Activated gamma-delta T cell treated with Interleukin-2 at 50 U/mL for 16 hours (primary cell): ENCODE measurements around the gene NRP1.

ENCODE experiments used
- DNase-seq: peaks from one replicate; pipeline ENCODE4 v3.0.0-alpha.2; 2020

The NRP1 gene

DNA sequence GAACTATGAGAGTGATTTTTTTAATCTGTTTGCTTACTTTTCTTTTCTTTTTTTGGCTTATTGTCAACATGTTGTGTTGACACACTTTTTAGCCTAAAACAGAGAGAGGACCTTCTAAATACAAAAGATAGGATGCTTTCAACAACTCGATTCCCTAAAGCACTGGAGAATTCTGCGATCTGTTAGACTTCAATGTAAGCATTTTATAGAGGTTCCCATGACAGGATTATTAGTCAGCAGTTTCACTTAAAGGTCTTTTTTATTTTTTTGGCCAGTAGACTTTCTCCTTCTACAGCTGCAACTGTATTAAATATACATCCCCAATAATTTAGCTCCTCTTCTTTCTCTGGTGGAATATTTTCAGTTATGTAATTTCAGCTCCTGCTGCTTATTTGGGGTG lies 12.7 kb upstream of the NRP1 start:
- no peak for DNase-seq

DNA sequence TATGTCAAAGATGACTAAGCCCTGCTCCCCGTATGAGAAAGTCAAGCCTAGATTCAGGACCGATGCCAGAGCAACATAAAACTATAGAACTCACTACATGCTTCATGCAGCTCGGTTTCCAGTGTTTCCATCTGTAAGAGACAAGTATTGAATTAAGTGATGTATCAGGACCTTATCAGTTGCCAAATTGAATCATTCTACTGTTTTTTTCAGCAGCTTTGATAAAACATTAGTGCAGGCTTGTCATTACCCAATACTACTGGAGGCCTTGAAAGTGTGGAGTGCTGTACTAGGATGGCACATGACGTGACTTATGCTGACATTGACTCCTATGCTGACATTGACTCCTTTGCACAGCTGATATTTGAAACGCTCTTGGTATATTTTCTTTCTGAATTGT lies 10.8 kb upstream of the NRP1 start:
- no peak for DNase-seq

DNA sequence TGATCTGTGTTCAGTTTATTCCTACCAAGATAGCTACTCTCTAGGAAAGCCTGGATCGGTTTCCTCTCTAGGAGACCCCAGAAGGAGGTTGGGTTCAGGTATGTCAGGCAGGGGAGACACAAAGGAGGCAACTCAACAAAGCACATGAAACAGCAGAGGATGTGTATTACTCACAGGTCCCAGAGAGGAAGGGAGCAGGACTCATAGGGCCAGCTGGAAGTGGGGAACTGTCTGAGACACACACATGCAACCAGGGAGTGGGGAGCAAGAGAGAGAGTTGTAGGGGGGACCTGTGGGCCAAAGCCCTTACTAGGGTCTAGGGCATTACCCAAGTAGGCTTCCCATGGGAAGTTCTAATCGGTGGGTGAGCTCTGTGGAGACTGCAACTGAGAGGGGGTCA lies 10.2 kb upstream of the NRP1 start:
- DNase-seq, result no peak

DNA sequence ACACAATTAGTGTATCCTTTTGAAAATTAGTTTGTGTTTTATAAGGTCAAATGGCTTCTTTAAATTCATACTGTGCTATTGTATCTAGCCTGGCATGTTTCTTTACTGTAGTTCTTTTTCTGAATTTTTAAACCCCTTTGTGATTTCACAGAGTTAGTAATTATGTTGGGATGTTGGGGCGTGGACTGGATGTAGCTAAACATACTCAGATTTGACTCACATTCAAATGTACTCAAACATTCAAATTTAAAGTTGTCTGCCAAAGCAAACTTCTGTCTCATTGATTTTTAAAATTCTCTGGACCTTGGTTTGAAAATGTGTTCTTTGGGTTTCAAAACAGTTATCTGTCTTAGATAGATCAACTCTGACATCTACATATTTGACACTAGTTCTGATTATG lies 7.2 kb upstream of the NRP1 start:
- no peak for DNase-seq

DNA sequence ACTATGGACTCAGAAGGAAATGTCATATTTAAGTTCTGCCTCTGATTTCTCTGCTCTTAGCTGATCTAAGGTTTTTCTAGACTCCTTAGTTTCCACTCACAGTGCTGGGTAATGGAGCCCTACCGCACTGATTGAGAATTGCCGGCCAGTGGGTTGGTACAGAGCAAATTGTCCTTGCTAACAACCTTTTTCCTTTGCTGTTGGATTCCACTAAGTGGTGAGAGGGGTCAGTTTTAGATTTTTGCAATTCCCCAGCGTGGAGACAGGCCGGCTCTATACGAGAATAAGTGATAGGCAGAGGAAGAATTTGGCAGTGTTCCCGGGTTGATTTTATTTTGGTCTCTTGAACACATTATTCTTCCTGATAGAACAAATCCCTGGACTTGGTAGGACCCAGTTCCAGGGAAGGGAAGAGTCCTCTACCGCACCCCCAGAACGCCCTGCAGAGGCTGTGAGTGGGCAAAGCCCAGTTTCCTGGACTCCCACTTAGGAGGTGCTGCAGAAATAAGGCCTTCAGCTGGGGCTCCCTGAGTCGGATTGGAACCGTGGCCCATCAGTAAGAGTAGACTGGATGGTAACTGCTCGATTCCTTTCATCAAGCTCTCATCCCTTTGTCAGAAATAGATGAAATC lies 3.0 kb upstream of the NRP1 start:
- DNase-seq, result no peak

DNA sequence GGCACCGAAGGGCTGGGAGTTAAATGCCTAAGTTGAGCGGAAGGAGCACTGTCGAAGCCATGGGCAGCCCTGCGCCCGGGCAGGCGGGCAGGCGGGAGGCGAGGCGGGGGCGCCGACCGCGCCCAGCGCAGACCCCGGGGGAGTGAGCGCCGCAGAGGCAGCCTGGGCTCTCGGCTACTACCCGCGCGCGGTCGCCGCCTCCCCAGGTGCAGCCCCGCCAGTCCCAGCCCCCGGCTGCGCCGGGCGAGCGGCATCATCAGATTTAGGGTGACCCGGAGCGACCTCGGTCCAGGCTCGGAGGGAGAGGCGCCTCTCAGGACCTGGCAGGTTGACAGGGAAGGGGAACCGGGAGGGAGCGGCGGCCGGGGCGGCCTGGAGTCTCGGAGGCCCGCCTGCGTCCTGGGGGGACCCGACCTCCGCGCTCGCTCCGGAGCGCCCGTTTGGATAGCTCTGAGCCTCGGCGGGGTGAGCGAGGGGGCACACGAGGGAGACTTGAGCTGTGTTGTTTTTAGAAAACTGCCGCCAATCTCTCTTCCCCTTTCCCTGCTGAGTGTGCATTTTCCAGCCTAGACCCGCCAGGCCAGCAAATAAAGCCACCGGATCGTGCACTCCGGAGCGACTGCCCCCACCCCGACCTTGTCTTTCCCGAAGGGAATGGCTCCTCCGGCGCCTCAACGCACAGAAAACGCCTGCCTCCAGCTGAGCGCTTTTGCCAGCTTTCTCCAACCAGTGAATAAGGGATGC lies 2.3 kb upstream of the NRP1 start:
- no peak for DNase-seq

DNA sequence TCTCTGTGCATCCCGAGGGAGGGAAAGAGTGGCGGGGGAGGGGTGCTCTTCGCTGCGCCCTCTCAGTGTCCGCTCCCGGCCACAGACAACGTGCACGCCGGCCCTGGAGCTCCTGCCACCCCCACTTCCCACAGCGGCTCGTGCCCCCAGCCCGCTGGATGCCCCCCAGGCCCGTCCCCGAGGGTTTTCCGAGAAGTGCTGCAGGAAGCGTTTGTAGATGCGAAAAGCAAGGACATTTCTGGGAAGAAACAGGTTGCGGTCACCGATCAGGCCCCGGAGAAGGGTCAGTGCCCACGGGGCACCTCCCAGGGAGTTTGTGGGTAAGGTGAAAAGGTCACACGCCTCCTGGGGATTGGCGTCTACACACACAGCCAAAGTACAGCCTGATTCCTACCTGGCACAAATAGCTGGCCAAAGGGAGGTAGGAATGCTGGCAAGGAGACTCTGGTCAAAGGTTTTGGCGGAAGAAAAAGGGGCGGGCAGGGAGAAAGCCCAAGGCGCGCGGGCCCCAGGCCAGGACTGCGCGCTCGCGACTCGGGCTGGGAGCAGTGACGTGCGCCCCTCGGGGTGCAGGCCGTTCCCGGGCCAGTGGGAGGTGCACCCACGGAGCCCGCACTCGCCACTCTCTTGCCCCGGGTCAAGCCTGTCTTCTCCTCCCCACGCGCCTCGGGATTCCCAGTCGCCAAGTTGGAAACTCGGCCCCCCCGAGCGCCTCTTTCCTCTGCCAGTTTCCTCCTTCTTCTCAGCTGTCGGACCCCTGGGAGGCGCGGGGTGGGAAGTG lies 1.5 kb upstream of the NRP1 start:
- DNase-seq, result no peak

DNA sequence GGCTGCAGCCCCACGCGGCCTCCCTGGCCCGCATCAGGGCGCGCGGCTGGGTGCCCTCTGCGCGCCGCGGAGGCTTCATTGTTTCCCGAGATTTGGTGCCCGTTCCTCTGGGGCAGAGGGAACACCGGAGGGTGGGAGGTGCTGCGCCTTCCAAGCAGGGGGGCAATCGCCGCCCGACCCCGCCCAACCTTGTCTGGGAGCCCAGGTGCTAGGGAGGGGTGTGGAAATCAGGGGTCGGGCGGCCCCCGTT lies 1.0 kb upstream of the NRP1 start:
- DNase-seq, result no peak

DNA sequence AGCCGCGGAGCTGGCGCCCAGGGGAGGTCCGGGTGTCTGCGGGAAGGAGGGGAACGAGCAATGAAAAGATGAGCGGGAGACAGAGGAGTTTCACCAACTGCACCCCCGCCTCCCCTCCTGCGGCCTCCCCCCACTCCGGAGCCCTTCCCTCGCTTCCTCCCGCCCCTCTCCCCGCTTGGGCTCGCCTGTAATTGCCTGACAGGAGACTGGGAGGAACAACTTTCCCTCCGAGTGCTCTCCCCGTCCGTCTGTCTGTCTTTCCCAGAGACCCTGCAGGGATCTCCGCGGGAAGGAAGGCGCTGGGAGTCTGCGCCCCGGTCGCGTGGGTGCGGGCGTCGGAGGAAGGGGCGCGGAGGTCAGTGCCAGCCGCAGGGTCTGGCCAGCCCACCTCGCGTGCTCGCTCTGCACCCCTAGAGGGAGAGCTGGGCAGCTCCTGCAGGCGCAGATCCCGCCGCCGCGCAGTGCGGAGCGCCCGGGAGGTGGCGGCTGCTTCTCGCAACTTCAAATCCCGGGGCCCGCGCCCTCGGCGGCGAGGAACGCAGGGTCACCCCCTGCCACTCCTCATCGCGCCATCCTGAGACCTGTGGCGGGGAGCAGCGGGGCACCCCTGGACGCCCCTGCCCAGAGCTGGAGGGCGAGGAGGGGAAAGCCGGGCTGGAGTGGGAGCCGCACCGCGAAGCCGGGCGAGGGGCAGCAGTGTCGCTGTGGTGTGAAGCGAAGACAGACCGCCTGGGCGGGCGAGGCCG lies 511 bp upstream of the NRP1 start:
- DNase-seq, result no peak

DNA sequence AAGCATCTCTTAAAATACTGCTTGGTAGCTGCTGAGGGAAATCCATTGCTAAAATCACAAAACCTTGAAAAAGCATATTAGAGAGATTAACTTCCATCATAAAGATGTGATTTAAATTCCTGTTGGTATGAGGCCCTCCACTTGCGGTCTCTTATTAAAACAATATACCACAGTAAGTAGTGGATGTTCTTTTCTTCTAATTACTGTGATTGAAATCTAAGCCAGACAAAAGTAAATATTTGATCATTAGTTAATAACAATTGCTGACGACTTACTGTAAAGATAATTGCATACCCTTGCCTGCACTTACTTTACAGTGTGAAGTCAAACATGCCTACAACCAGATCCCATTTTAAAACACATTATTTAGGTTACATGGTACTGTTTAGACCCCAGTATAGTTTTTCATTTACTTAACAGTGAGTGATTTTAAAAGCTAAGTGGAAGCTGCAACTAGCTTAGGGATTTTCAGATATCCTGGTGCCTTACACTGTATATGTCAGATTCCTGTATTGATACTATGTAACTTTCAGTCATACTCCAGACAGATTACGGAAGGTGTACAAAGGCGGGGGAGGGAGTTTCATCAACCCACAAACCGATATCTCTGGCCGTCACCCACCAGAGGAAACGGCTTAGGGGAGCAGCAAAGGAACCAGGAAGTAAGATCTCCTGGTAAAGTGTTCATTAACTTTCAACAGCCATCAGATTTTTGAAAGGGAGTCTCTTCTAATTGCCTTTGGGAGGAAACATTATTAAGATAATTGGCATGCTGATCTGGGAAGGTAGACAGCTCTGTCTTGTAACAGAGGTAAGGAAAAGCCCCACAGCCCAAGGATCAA lies 986 bp downstream of the NRP1 start:
- peak; percentile 8 for DNase-seq

DNA sequence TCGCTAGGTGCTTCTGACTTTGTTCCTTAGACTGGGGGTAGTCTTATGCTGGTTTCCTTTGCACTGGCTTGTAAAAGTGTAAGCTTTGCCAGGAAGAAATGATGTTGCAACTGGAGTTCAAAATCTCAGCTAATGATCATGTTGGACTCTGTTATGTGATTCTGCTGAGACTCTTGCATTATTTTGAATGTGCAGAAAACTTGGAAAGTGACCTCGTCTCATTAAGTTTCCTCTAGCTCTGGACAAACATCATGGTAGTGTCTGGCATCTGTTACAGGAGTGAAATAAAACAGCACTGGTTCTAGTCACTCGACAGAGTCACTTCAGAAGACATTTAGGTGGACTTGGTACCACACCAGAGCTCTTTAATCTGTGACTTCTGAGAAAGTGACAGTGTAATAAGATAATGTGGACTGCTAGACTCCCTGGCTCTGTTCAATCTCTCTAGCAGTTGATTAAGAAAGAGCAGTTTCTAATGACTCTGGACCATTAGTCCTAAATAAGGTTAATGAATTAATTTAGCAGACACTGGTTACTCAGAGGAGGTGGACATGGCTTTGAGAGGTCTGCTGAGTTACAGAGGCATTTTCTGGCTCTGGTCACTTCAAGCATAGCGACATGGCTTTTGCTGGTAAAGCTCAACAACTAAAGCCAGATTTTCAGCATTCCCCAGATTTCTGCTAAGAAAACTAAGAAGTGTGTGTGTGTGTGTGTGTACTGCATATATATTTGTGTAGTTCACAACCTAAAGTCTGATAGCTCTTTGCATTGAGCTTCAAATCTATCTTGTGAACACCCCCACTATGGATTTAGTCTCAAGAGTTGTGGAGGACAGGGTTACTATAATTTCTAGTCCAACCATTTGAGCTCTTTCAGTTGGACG lies 2.0 kb downstream of the NRP1 start:
- no peak for DNase-seq

DNA sequence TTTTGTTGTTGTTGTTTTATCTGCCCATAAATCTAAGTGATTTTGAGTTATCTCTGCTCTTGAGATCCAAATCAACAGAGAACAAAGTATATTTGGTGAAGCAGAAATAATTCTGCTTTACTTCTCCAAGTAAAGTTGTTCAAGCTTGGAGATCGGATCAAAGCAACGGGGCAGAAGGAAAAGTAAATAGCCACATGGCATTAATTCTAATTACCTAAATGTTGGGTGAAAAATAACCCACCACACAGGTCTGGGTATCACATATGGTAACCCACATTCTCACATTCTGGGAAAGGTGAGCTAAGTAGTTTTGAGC lies 3.1 kb downstream of the NRP1 start:
- DNase-seq, result no peak

DNA sequence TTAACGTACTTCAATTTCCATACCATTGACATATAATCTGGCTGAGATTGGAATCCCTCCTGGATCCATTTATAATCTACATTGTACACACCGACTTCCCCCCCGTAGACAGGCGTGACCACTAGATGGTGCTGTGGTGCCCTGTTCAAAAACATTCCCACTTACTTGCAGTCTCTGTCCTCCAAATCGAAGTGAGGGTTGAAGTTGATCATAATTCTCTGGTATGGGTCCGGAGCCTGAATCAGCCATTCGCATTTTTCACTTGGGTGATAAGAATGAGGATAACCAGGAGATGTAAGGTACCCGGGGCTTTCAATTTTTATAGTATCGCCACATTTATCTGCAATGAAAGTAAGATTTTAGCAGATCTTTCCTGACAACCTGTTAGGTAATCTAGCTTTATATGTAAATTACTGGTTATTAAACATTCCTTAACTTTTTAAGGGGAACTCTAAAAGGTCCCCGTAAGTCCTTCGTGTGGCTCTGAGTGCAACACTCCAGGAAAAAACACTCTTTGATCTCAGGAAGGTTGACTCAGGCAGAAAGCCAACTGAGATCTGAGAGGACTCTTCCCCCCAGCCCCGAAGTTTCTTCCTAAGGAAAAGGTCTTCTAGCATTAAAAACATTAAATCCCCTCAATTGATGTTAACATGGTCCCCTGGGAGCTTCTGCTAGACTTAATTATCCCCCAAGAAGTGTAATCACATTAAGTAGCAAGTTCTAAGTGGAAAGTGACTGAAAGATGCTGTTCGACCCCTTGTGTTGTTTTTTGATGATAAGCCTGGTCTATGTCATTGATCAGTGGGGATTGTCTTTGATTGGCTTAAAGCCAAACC lies 3.7 kb downstream of the NRP1 start:
- DNase-seq, result peak; percentile 73

DNA sequence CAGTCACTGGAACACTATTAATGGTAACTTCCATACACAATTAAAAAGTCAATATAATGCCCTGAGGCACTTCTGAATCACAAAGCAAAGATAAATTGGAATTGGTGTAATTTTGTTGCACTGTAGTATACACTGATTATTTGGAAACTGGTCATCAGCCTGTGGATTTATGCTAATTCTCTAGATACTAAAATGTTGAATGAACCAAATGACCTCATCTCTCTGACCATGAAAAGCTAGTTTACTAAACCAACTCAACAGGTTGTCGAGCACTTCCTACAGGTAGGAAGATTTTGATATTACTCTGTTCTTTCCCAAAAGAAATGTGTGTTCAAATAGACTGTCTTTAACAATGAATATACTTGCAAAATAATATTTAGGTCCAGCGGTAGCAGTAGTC lies 5.3 kb downstream of the NRP1 start:
- no peak for DNase-seq

DNA sequence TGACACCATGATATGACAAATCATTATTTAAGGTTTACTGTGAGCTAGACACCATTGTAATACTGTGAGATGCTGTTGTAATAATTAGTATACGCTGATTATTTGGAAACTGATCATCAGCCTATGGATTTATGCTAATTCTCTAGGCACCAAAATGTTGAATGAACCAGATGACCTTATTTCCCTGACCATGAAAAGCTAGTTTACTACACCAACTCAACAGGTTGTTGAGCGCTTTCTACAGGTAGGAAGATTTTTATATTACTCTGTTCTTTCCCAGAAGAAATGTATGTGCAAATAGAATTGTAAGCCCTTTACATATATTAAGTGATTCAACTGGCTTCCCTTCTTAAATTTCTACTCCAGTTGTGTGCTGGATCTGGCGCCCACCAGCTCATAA lies 6.2 kb downstream of the NRP1 start:
- DNase-seq, result no peak

DNA sequence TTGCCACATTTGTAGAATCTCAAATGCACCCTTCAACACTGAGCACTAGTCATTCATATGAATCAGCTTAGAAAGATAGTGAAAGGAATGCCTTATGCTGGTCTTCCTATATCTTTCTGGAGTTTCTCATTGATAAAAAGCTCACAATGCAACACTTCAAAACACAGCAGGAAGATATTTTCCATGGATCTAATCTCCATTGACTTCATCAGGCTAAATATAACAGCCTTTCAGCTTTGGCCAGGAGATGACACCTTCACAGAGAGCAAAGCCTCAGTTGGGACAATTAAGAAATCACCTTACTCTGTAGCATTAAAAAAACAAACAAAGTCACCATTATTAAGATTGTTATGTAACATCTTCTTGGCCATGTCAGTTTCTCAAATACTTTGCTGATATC lies 6.7 kb downstream of the NRP1 start:
- no peak for DNase-seq

DNA sequence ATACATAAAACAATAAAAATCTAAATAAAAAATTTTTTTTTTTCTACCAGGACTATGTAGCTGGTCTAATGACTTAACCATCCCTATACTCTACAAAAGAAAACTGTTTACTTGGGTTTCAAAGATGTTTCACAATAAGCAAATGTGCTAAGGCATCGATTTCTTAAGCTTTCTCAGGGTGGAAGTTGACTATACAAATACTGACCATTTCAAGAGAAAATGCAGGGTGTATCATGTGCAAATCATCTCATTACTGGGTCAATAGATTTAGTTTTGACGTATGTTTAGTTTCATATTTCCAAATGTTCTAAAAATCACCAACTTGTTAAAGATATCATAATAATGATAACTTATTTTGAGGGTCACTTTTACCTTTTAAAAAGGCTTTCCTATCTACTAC lies 7.5 kb downstream of the NRP1 start:
- no peak for DNase-seq

DNA sequence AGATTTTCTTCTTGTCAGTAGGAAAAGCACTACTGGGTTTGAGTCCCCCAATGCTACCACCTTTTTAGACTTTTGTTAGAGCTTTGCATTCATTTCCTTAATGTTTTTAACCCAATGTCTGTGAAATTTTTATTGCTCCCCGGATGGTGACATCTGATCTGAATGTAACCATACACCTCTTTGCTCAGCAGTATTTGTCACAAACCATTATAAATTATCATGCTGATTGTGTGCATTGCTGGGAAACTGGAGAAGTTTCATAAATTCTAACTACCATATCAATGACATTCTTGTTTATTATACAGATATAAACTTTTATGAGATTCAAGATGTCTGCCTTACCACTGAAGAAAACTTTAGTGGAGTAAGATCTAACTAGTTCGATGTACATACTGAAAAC lies 8.5 kb downstream of the NRP1 start:
- no peak for DNase-seq

DNA sequence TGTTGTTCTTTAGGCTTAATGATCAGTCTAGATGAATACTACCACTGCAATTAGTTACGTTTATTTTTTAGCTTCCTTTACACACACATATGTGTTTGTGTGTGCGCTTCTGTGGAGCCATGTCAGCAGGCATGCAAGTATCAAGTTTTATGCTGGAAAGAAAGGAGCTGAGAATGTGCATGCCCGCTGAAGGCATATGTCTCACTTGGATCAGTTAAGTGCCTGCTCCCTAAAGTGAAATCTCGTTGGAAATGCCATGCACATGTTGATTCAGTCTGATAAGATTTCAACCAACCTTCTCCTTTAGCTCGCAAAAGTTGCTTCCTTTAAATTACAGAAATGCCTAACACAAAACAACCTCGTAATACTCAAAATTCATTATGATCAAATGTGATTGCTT lies 10.7 kb downstream of the NRP1 start:
- no peak for DNase-seq

DNA sequence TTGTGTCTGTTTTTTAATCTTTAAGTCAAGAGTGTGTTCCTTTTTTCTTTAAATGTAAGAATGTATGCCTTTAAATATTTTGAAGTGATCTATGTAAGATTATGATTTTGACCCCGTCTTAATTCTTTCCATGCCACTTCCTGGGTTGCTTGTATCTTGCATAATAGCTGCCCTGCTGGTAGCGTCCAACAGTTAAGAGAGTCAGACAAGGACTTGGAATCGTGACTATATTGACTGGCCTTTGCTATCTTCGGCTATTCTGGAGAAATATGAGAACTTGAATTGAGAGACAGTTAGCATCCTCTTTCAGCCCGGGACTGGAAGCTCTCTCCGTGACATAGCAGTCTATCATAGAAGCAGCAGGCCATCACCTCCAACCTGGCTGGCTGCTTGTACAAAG lies 13.0 kb downstream of the NRP1 start:
- DNase-seq, result no peak

DNA sequence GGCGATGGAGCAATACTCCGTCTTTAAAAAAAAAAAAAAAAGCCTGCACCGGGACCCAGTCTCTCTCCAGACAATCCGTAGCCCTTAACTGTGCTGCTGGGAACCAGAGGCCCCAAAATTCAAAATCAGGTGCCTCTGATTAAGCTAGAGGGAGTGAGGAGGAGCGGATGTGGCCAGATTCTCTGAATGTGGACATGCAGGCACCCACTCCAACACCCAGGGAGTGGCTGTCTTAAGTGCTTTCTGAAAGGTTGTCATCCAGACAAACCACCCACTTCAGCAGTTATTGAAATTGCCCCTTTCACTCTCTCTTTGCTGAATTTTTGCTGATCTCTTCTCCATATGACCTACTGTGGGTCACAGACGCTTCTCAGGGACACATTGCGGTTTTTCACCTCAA lies 14.2 kb downstream of the NRP1 start:
- no peak for DNase-seq
